Uterus (tissue), 4 donors: Measurements from ENCODE around the gene EEFSEC. TPM values are rescaled to one million over a fixed set of nuclear protein-coding genes. Genes with fewer than 3 reads are reported as not detected.

Experiments used
- DNase-seq, 2 donors: peaks; one replicate each; pipeline ENCODE4 v3.0.0-alpha.2; 2019 to 2020
- H3K27ac ChIP-seq, 2 donors: fragments of 200-600 bp; sonication (generic); 1 replicate in 1 of 2; 2 replicates in 1 of 2; pipeline ENCODE4 v1.5.1; 2016 to 2018
- H3K27me3 ChIP-seq, 2 donors: fragments of 200-600 bp; sonication (generic); one replicate each; pipeline ENCODE4 v1.5.1; 2018 to 2019; ENCODE audit warnings: control low read depth in 1 of 2
- H3K36me3 ChIP-seq, 2 donors: fragments of 200-600 bp; sonication (generic); one replicate each; pipeline ENCODE4 v1.5.1; 2019; ENCODE audit warnings: control low read depth in 1 of 2
- H3K4me1 ChIP-seq, 2 donors: fragments of 200-600 bp; sonication (generic); one replicate each; pipeline ENCODE4 v1.5.1; 2018 to 2019; ENCODE audit warnings: control low read depth in 1 of 2
- H3K4me3 ChIP-seq, 2 donors: fragments of 200-600 bp; sonication (generic); 1 replicate in 1 of 2; 2 replicates in 1 of 2; pipeline ENCODE4 v1.5.1; 2018 to 2019; ENCODE audit warnings: mild to moderate bottlenecking in 1 of 2
- H3K9me3 ChIP-seq, 2 donors: fragments of 200-600 bp; sonication (generic); one replicate each; pipeline ENCODE4 v1.5.1; 2019; ENCODE audit warnings: control low read depth in 1 of 2
- POLR2A ChIP-seq, 2 donors: fragments of 450-650 bp; IDR thresholded peaks; one replicate each; pipeline ENCODE4 v1.6.1; 2016; ENCODE audit warnings: antibody characterized with exemption in 2 of 2, mild to moderate bottlenecking in 1 of 2, moderate library complexity in 1 of 2
- intact Hi-C: fragments of 100-400 bp; cut with DNase I; formaldehyde crosslinking; loops from one replicate; pipeline ENCODE4 v1.15.1; 2023; ENCODE audit warnings: low total_unique reads
- total RNA-seq, 4 donors: library from RNA; depleted of rRNA in 3 of 4; stranded (reverse); fragments of >200 nt in 3 of 4; gene quantifications; one replicate each; pipeline versions ENCODE4 v1.1.0 to v1.2.4, GENCODE V29; 2014 to 2023
- TF ChIP-seq, protein P1 (sequence below), 4 experiments: fragments of 200-600 bp in 2 of 4; fragments of 450-650 bp in 2 of 4; sonication (generic) in 2 of 4; IDR thresholded peaks; one replicate each; pipeline ENCODE4 v1.5.1; 2016 to 2019; ENCODE audit warnings: antibody characterized with exemption in 4 of 4, mild to moderate bottlenecking in 2 of 4, moderate library complexity in 1 of 4
- donor health status: DM: yes; HTN: yes; CAD: no.

Gene EEFSEC
- total RNA-seq, 4 donors from 2014 or later = 2.9 to 20.0 (median 12.5) TPM

GRCh38 chr3:128367761-128368160 is 214.5 kb downstream of the EEFSEC start:
- intact Hi-C loops = no loop called here
- Histone ChIP-seq H3K4me1 (no peaks in the 10 kb centered on the region), H3K27me3 (no peaks in the 10 kb centered on the region), H3K4me3 (no peak overlapping the region), H3K27ac (no peak overlapping the region), H3K36me3 (no peaks in the 10 kb centered on the region), H3K9me3 (no peaks in the 10 kb centered on the region)
- TF ChIP-seq POLR2A (IDR thresholded peaks at IDR 0.05) = no peak
- TF ChIP-seq, protein P1, sequence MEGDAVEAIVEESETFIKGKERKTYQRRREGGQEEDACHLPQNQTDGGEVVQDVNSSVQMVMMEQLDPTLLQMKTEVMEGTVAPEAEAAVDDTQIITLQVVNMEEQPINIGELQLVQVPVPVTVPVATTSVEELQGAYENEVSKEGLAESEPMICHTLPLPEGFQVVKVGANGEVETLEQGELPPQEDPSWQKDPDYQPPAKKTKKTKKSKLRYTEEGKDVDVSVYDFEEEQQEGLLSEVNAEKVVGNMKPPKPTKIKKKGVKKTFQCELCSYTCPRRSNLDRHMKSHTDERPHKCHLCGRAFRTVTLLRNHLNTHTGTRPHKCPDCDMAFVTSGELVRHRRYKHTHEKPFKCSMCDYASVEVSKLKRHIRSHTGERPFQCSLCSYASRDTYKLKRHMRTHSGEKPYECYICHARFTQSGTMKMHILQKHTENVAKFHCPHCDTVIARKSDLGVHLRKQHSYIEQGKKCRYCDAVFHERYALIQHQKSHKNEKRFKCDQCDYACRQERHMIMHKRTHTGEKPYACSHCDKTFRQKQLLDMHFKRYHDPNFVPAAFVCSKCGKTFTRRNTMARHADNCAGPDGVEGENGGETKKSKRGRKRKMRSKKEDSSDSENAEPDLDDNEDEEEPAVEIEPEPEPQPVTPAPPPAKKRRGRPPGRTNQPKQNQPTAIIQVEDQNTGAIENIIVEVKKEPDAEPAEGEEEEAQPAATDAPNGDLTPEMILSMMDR (IDR thresholded peaks at IDR 0.05) = no peak
- DNase-seq = no peak

- Histone ChIP-seq H3K36me3 (no peaks in the 10 kb centered on the region), H3K27ac (no peak overlapping the region), H3K4me3 (no peak overlapping the region), H3K4me1 (no peaks in the 10 kb centered on the region), H3K9me3 (no peaks in the 10 kb centered on the region), H3K27me3 (no peaks in the 10 kb centered on the region)
- intact Hi-C loops = no loop called here
- TF ChIP-seq, protein P1 (IDR thresholded peaks at IDR 0.05) = no peak
- TF ChIP-seq POLR2A (IDR thresholded peaks at IDR 0.05) = no peak
- DNase-seq = no peak
These were observed 215.3 kb downstream of the EEFSEC start for GRCh38 chr3:128368626-128369025.

- no peaks in the 10 kb centered on the region for H3K9me3 ChIP-seq
- no peak for DNase-seq
- intact Hi-C loops = no loop called here
- H3K4me3 ChIP-seq = no peak overlapping the region
- H3K27me3 ChIP-seq = no peaks in the 10 kb centered on the region
- no peaks in the 10 kb centered on the region for H3K4me1 ChIP-seq
- no peak overlapping the region for H3K27ac ChIP-seq
- H3K36me3 ChIP-seq = no peaks in the 10 kb centered on the region
- TF ChIP-seq, protein P1 (IDR thresholded peaks at IDR 0.05) = no peak
- TF ChIP-seq POLR2A (IDR thresholded peaks at IDR 0.05) = no peak
These were observed 215.9 kb downstream of the EEFSEC start for GRCh38 chr3:128369121-128369703.

DNA sequence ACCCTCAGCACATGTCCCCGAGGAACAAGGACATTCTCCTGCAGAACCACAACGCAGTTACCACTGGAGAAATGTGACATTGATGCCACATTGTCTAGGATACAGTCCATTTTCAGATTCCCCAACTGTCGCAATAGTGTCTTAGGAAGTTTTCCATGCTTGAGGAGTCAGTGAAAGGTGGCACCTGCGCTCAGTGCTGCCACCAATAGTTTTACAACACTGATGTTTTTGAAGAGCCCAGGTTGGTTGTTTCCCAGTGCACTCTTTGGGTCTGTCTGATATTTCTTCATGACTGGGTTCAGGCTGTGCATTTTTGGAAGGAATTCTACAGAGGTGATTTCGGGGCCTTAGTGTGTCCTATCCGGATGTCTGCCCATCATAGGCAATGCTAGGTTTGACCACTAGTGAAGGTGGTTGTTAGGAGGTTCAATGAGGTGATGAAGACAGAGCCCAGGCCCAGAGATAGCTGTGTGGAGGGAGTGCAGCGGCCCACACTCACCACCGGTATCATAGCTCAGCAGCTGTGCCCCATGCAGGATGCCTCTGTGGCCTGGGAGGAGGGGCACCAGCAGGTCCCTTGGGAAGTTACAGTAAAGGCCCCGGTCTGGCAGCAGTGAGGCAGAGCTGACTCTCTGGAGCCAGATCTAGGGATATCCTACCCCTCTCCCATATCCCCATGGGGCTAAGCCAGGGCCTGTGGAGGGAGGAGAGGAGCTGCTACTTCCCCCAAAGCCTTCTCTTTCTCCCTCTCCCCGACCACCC is 216.8 kb downstream of the EEFSEC start:
- Histone ChIP-seq H3K27ac (no peak overlapping the region), H3K4me1 (no peaks in the 10 kb centered on the region), H3K9me3 (no peaks in the 10 kb centered on the region), H3K36me3 (no peaks in the 10 kb centered on the region), H3K27me3 (no peaks in the 10 kb centered on the region), H3K4me3 (no peak overlapping the region)
- intact Hi-C loops = no loop called here
- no peak for DNase-seq
- no peak for TF ChIP-seq POLR2A (IDR thresholded peaks at IDR 0.05)
- TF ChIP-seq, protein P1 (IDR thresholded peaks at IDR 0.05) = no peak

- Histone ChIP-seq H3K27me3 (no peaks in the 10 kb centered on the region), H3K9me3 (no peaks in the 10 kb centered on the region), H3K27ac (no peak overlapping the region), H3K36me3 (no peaks in the 10 kb centered on the region), H3K4me1 (peaks cover 0 to 4% of the 10 kb centered on the region in 2 donors), H3K4me3 (no peak overlapping the region)
- TF ChIP-seq POLR2A (IDR thresholded peaks at IDR 0.05) = no peak
- TF ChIP-seq, protein P1 (IDR thresholded peaks at IDR 0.05) = no peak
- intact Hi-C loops = no loop called here
- no peak for DNase-seq
These were observed 219.0 kb downstream of the EEFSEC start for GRCh38 chr3:128372281-128372680.
